Measurements from ENCODE around the gene TRIP12.

GRCh38 chr2:229937537-229937936 lies 15.7 kb upstream of the TRIP12 start:
- TF ChIP-seq CTCF (IDR thresholded peaks at IDR 0.05; ENCODE audit: low read depth, low read length) (no peak), EZH2phosphoT487 (IDR thresholded peaks at IDR 0.05; ENCODE audit: low read depth) (no peak)

All from OCI-LY3 (cell line).